H9 (cell line): ENCODE measurements around the gene CUL4B. TPM values are rescaled to one million over a fixed set of nuclear protein-coding genes. Genes with fewer than 3 reads are reported as not detected.
"Not testable (repeated sequence)": the region's sequence is repeated elsewhere in the genome, so short reads cannot be mapped to it uniquely, and the experiment has no call there.

Source experiments
- DNase-seq: peaks from one replicate; pipeline ENCODE4 v3.0.0-alpha.2; 2017
- H2AFZ ChIP-seq: one replicate; pipeline ENCODE4 v1.6.1; 2013; ENCODE audit warnings: mild to moderate bottlenecking, low read length, control low read depth, moderate library complexity
- H2AK5ac ChIP-seq: 2 replicates; pipeline ENCODE4 v1.6.1; 2013; ENCODE audit warnings: low read length, control low read depth, mixed read lengths; ENCODE audit not compliant: insufficient read length
- H2BK120ac ChIP-seq: one replicate; pipeline ENCODE4 v1.6.1; 2013; ENCODE audit warnings: low read depth, mild to moderate bottlenecking, low read length, control low read depth, inconsistent platforms; ENCODE audit not compliant: poor library complexity, severe bottlenecking
- H2BK12ac ChIP-seq: 2 replicates; pipeline ENCODE4 v1.6.1; 2013; ENCODE audit warnings: low read length, control low read depth, mixed read lengths, low read depth; ENCODE audit not compliant: insufficient read length
- H2BK15ac ChIP-seq: 2 replicates; pipeline ENCODE4 v1.6.1; 2013; ENCODE audit warnings: low read depth, low read length, control low read depth
- H2BK20ac ChIP-seq: one replicate; pipeline ENCODE4 v1.6.1; 2013; ENCODE audit warnings: low read depth, mild to moderate bottlenecking, low read length, control low read depth, inconsistent platforms; ENCODE audit not compliant: poor library complexity, severe bottlenecking
- H2BK5ac ChIP-seq: 2 replicates; pipeline ENCODE4 v1.6.1; 2013; ENCODE audit warnings: low read length, control low read depth, mixed read lengths; ENCODE audit not compliant: insufficient read length
- H3K14ac ChIP-seq: 2 replicates; pipeline ENCODE4 v1.6.1; 2013; ENCODE audit warnings: low read length, control low read depth; ENCODE audit not compliant: insufficient read depth
- H3K18ac ChIP-seq: 2 replicates; pipeline ENCODE4 v1.6.1; 2013; ENCODE audit warnings: low read depth, mild to moderate bottlenecking, mixed read lengths, low read length, control low read depth; ENCODE audit not compliant: insufficient read length
- H3K23ac ChIP-seq: 2 replicates; pipeline ENCODE4 v1.6.1; 2013; ENCODE audit warnings: low read length, control low read depth, mixed read lengths, low read depth; ENCODE audit not compliant: insufficient read length
- H3K23me2 ChIP-seq: 2 replicates; pipeline ENCODE4 v1.6.1; 2013; ENCODE audit warnings: low read depth, mild to moderate bottlenecking, mixed read lengths, low read length, control low read depth; ENCODE audit not compliant: insufficient read length, poor library complexity, severe bottlenecking
- H3K27ac ChIP-seq: 2 replicates; pipeline ENCODE4 v1.5.1; 2013; ENCODE audit warnings: low read length, control low read depth, mixed read lengths, low read depth; ENCODE audit not compliant: insufficient read length
- H3K27me3 ChIP-seq: 2 replicates; pipeline ENCODE4 v1.6.1; 2013; ENCODE audit warnings: low read length, control low read depth, inconsistent platforms; ENCODE audit not compliant: insufficient read depth
- H3K4ac ChIP-seq: 2 replicates; pipeline ENCODE4 v1.6.1; 2013; ENCODE audit warnings: low read depth, mild to moderate bottlenecking, control low read depth, inconsistent platforms, low read length, moderate library complexity
- H3K4me1 ChIP-seq: 2 replicates; pipeline ENCODE4 v1.6.1; 2013; ENCODE audit warnings: low read length, control low read depth, inconsistent platforms; ENCODE audit not compliant: insufficient read depth
- H3K4me2 ChIP-seq: 2 replicates; pipeline ENCODE4 v1.6.1; 2013; ENCODE audit warnings: low read length, control low read depth, mixed read lengths; ENCODE audit not compliant: insufficient read length, insufficient read depth
- H3K56ac ChIP-seq: 2 replicates; pipeline ENCODE4 v1.6.1; 2013; ENCODE audit warnings: low read depth, mild to moderate bottlenecking, mixed read lengths, low read length, control low read depth; ENCODE audit not compliant: insufficient read length
- H3K79me1 ChIP-seq: 2 replicates; pipeline ENCODE4 v1.6.1; 2013; ENCODE audit warnings: low read depth, mild to moderate bottlenecking, moderate library complexity, low read length, control low read depth, inconsistent platforms; ENCODE audit not compliant: insufficient read depth, poor library complexity, severe bottlenecking
- H3K79me2 ChIP-seq: 2 replicates; pipeline ENCODE4 v1.6.1; 2013; ENCODE audit warnings: low read length, control low read depth, inconsistent platforms; ENCODE audit not compliant: insufficient read depth
- H3K9ac ChIP-seq: 2 replicates; pipeline ENCODE4 v1.6.1; 2013; ENCODE audit warnings: low read length, control low read depth, mixed read lengths; ENCODE audit not compliant: insufficient read length; ENCODE audit errors: extremely low read depth
- H3K9me3 ChIP-seq: one replicate; pipeline ENCODE4 v1.6.1; 2013; ENCODE audit warnings: low read depth, low read length, inconsistent platforms; ENCODE audit not compliant: control insufficient read depth
- H3T11ph ChIP-seq: one replicate; pipeline ENCODE4 v1.6.1; 2013; ENCODE audit warnings: mild to moderate bottlenecking, low read length, control low read depth, inconsistent platforms
- H4K20me1 ChIP-seq: one replicate; pipeline ENCODE4 v1.6.1; 2013; ENCODE audit not compliant: control insufficient read depth, insufficient read length, insufficient read depth
- H4K5ac ChIP-seq: 2 replicates; pipeline ENCODE4 v1.6.1; 2013; ENCODE audit warnings: low read depth, mild to moderate bottlenecking, mixed read lengths, low read length, control low read depth; ENCODE audit not compliant: insufficient read length
- H4K8ac ChIP-seq: replicated peaks from 2 replicates; pipeline ENCODE4 v1.6.1; 2013; ENCODE audit warnings: low read length, control low read depth, mixed read lengths, low read depth; ENCODE audit not compliant: insufficient read length
- H4K91ac ChIP-seq: 2 replicates; pipeline ENCODE4 v1.6.1; 2013; ENCODE audit warnings: low read depth, mild to moderate bottlenecking, moderate library complexity, mixed read lengths, low read length, control low read depth; ENCODE audit not compliant: insufficient read length
- H3K27ac Mint-ChIP-seq, 3 experiments: 2 replicates in 2 of 3; 3 replicates in 1 of 3; pipeline ENCODE4 v1.8.0; 2020 to 2021; ENCODE audit warnings: mixed read lengths in 3 of 3, mild to moderate bottlenecking in 1 of 3, moderate library complexity in 1 of 3
- H3K27me3 Mint-ChIP-seq: 2 replicates; pipeline ENCODE4 v1.8.0; 2021; ENCODE audit warnings: low read depth, mild to moderate bottlenecking, moderate library complexity, mixed read lengths
- H3K36me3 Mint-ChIP-seq, 3 experiments: 2 replicates in 2 of 3; 3 replicates in 1 of 3; pipeline ENCODE4 v1.8.0; 2020 to 2021; ENCODE audit warnings: low read depth in 3 of 3, mixed read lengths in 3 of 3; ENCODE audit not compliant: insufficient read depth in 1 of 3
- H3K4me1 Mint-ChIP-seq, 2 experiments: 2 replicates each; pipeline ENCODE4 v1.8.0; 2020; ENCODE audit warnings: mixed read lengths in 2 of 2
- H3K4me3 Mint-ChIP-seq, 2 experiments: 2 replicates in 1 of 2; 3 replicates in 1 of 2; pipeline ENCODE4 v1.8.0; 2020 to 2021; ENCODE audit warnings: mild to moderate bottlenecking in 2 of 2, mixed read lengths in 2 of 2, moderate library complexity in 1 of 2
- H3K9me3 Mint-ChIP-seq, 2 experiments: 2 replicates in 1 of 2; 3 replicates in 1 of 2; pipeline ENCODE4 v1.8.0; 2020; ENCODE audit warnings: mild to moderate bottlenecking in 2 of 2, mixed read lengths in 2 of 2, moderate library complexity in 1 of 2
- CTCF ChIP-seq: fragments of 200-600 bp; sonication (generic); conservative IDR thresholded peaks from 3 replicates; pipeline ENCODE4 v1.8.0; 2021; ENCODE audit warnings: antibody characterized with exemption, mild to moderate bottlenecking
- WGBS: extraction: QIAGEN DNeasy Blood & Tissue Kit; methylation state at CpG from one replicate; pipeline ENCODE4 v1.1.7; 2013; ENCODE audit warnings: missing lambda C conversion rate, low lambda C conversion rate, mixed read lengths; ENCODE audit not compliant: insufficient read length; ENCODE audit errors: extremely low coverage; 5-methylcytosine and 5-hydroxymethylcytosine counted together
- total RNA-seq: library from RNA; stranded (reverse); gene quantifications from 2 replicates; pipeline ENCODE4 v1.2.1, GENCODE V29; 2021

The CUL4B gene
- total RNA-seq, 1 experiment from 2014 or later, result 48.4 TPM

GRCh38 chrX:120475447-120475846, 85.3 kb downstream of the CUL4B start:
- not testable (repeated sequence) for H3T11ph ChIP-seq, H2BK20ac ChIP-seq, H4K91ac ChIP-seq, H3K56ac ChIP-seq, H3K4me1 Mint-ChIP-seq, H3K4ac ChIP-seq, DNase-seq, H2BK15ac ChIP-seq, H3K79me2 ChIP-seq, H3K4me2 ChIP-seq, H2AFZ ChIP-seq, H2BK5ac ChIP-seq, H3K18ac ChIP-seq, H3K14ac ChIP-seq, H3K27ac ChIP-seq, H3K23me2 ChIP-seq, H4K20me1 ChIP-seq, H3K79me1 ChIP-seq, H4K8ac ChIP-seq, H3K27me3 ChIP-seq, H4K5ac ChIP-seq, H3K4me3 Mint-ChIP-seq, H3K9ac ChIP-seq, H2AK5ac ChIP-seq, H3K27me3 Mint-ChIP-seq, H2BK120ac ChIP-seq, H3K36me3 Mint-ChIP-seq, H3K27ac Mint-ChIP-seq, H2BK12ac ChIP-seq, H3K23ac ChIP-seq, H3K4me1 ChIP-seq
- WGBS, result no CpG with 5 or more reads among the region's 1 CpG
- H3K9me3 ChIP-seq, result peaks cover 30% of the 10 kb centered on the region
- H3K9me3 Mint-ChIP-seq, result peaks cover 55 to 75% of the 10 kb centered on the region in 2 experiments
- peak; percentile 62 for TF ChIP-seq CTCF

Other genes starting within 250 kb of the CUL4B start
- gene TMEM255A, start 249.5 kb downstream of the CUL4B start, total RNA-seq, result 0.20 and 0.77 TPM in 2 replicates
- not detected in 2 replicates for gene ATP1B4, start 198.9 kb downstream of the CUL4B start, total RNA-seq
- gene LAMP2, start 91.7 kb downstream of the CUL4B start, total RNA-seq, result 27.7 and 28.6 TPM in 2 replicates
- 27.7 and 28.9 TPM in 2 replicates for gene MCTS1, start 43.1 kb upstream of the CUL4B start, total RNA-seq
- 14.8 and 16.0 TPM in 2 replicates for gene C1GALT1C1, start 69.1 kb upstream of the CUL4B start, total RNA-seq